ENCODE results near the gene PPP3CA.

PPP3CA gene

DNA sequence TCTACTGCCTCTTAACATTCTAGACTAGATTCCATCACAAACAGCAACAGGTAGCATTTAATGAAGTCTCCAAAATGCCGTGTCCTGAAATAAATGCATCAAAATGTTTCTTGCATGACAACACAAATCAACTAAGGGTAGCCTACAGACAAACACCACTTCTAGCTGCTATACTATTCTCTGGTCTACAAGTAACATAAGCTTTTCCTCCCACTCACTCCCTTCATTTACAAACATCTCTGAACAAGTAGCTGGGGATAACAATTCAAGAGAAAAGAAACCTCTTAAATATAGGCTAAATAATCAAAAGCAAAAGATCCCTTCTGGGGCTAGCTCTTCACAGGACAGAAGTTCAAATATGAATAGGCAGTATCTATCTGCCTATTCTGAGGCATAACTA, 20.8 kb downstream of the PPP3CA start:
- no peaks in the 10 kb centered on the region for H3K9me3 ChIP-seq (ENCODE audit: control insufficient read depth, low read length)
- no peak overlapping the region for H3K4me2 ChIP-seq (ENCODE audit: low read length)
- TF ChIP-seq, protein P1, sequence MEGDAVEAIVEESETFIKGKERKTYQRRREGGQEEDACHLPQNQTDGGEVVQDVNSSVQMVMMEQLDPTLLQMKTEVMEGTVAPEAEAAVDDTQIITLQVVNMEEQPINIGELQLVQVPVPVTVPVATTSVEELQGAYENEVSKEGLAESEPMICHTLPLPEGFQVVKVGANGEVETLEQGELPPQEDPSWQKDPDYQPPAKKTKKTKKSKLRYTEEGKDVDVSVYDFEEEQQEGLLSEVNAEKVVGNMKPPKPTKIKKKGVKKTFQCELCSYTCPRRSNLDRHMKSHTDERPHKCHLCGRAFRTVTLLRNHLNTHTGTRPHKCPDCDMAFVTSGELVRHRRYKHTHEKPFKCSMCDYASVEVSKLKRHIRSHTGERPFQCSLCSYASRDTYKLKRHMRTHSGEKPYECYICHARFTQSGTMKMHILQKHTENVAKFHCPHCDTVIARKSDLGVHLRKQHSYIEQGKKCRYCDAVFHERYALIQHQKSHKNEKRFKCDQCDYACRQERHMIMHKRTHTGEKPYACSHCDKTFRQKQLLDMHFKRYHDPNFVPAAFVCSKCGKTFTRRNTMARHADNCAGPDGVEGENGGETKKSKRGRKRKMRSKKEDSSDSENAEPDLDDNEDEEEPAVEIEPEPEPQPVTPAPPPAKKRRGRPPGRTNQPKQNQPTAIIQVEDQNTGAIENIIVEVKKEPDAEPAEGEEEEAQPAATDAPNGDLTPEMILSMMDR (IDR thresholded peaks at IDR 0.05): no peak
- no peaks in the 10 kb centered on the region for H3K36me3 ChIP-seq (ENCODE audit: control insufficient read depth, insufficient read depth, low read length)
- H3K4me3 ChIP-seq (ENCODE audit: low read depth, low read length): no peak overlapping the region
- H3K27me3 ChIP-seq (ENCODE audit: control insufficient read depth, insufficient read depth, low read length): no peaks in the 10 kb centered on the region
- H3K27ac ChIP-seq: no peak overlapping the region
- no peak overlapping the region for H2AFZ ChIP-seq
- peaks cover 3% of the 10 kb centered on the region for H3K79me2 ChIP-seq
- no peak overlapping the region for H3K9ac ChIP-seq
- H3K4me1 ChIP-seq: no peaks in the 10 kb centered on the region

GRCh38 chr4:101322743-101323142, 24.6 kb downstream of the PPP3CA start:
- H3K36me3 ChIP-seq (ENCODE audit: control insufficient read depth, insufficient read depth, low read length): no peaks in the 10 kb centered on the region
- no peak overlapping the region for H3K27ac ChIP-seq
- no peaks in the 10 kb centered on the region for H3K9me3 ChIP-seq (ENCODE audit: control insufficient read depth, low read length)
- TF ChIP-seq, protein P1 (IDR thresholded peaks at IDR 0.05): no peak
- no peak overlapping the region for H3K9ac ChIP-seq
- H3K79me2 ChIP-seq: peaks cover 3% of the 10 kb centered on the region
- no peaks in the 10 kb centered on the region for H3K4me1 ChIP-seq
- H3K4me2 ChIP-seq (ENCODE audit: low read length): no peak overlapping the region
- H3K27me3 ChIP-seq (ENCODE audit: control insufficient read depth, insufficient read depth, low read length): no peaks in the 10 kb centered on the region
- no peak overlapping the region for H3K4me3 ChIP-seq (ENCODE audit: low read depth, low read length)
- no peak overlapping the region for H2AFZ ChIP-seq

DNA sequence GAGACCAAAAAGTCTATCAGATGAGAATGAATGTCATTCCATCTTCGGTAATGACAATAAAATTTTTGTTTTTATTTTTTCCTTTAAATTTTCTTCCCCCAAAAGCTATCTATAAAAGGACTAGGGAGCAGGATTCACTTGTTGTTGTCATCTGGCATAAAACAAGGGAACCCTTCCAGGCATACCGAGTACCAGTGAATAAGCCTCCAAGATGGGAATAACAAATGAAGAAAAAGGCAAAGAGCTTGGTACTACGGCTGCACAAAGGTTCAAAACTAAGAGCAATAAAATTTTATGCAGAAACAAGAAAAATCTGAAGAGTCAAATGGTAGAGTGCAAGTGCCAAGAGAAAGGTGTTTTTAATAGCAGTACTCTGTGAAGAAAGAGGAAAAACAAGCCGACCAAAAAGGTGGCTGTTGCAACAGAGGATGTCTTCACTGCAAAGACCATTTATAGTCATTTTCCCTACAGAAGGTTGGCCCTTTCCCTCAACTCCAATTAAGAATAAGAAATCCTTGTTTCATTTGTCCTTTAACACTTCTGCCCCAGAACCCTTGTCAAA, 25.8 kb downstream of the PPP3CA start:
- no peaks in the 10 kb centered on the region for H3K9me3 ChIP-seq (ENCODE audit: control insufficient read depth, low read length)
- H3K27ac ChIP-seq: no peak overlapping the region

GRCh38 chr4:101315786-101316185, 31.5 kb downstream of the PPP3CA start:
- no peaks in the 10 kb centered on the region for H3K27me3 ChIP-seq (ENCODE audit: control insufficient read depth, insufficient read depth, low read length)
- no peaks in the 10 kb centered on the region for H3K9me3 ChIP-seq (ENCODE audit: control insufficient read depth, low read length)
- H3K4me2 ChIP-seq (ENCODE audit: low read length): no peak overlapping the region
- peaks cover 9% of the 10 kb centered on the region for H3K79me2 ChIP-seq
- no peak overlapping the region for H2AFZ ChIP-seq
- no peak overlapping the region for H3K27ac ChIP-seq
- H3K9ac ChIP-seq: no peak overlapping the region
- TF ChIP-seq, protein P1 (IDR thresholded peaks at IDR 0.05): no peak
- H3K36me3 ChIP-seq (ENCODE audit: control insufficient read depth, insufficient read depth, low read length): no peaks in the 10 kb centered on the region
- H3K4me3 ChIP-seq (ENCODE audit: low read depth, low read length): no peak overlapping the region
- H3K4me1 ChIP-seq: no peaks in the 10 kb centered on the region

More for the DNA sequence above, 25.8 kb downstream of the PPP3CA start:
- Histone ChIP-seq H3K36me3 (ENCODE audit: control insufficient read depth, insufficient read depth, low read length) (no peaks in the 10 kb centered on the region), H3K79me2 (peaks cover 3% of the 10 kb centered on the region), H3K27me3 (ENCODE audit: control insufficient read depth, insufficient read depth, low read length) (no peaks in the 10 kb centered on the region), H3K4me1 (no peaks in the 10 kb centered on the region), H3K9ac (no peak overlapping the region), H3K4me3 (ENCODE audit: low read depth, low read length) (no peak overlapping the region), H2AFZ (no peak overlapping the region), H3K4me2 (ENCODE audit: low read length) (no peak overlapping the region)
- TF ChIP-seq, protein P1 (IDR thresholded peaks at IDR 0.05): no peak

GRCh38 chr4:101315041-101315440, 32.3 kb downstream of the PPP3CA start:
- Histone ChIP-seq H3K4me1 (no peaks in the 10 kb centered on the region), H2AFZ (no peak overlapping the region), H3K27ac (no peak overlapping the region), H3K36me3 (ENCODE audit: control insufficient read depth, insufficient read depth, low read length) (no peaks in the 10 kb centered on the region), H3K27me3 (ENCODE audit: control insufficient read depth, insufficient read depth, low read length) (no peaks in the 10 kb centered on the region), H3K4me3 (ENCODE audit: low read depth, low read length) (no peak overlapping the region), H3K9ac (no peak overlapping the region), H3K9me3 (ENCODE audit: control insufficient read depth, low read length) (no peaks in the 10 kb centered on the region), H3K4me2 (ENCODE audit: low read length) (no peak overlapping the region), H3K79me2 (peaks cover 9% of the 10 kb centered on the region)
- TF ChIP-seq, protein P1 (IDR thresholded peaks at IDR 0.05): no peak
